ENCODE results near the gene LEUTX.

LEUTX gene

DNA sequence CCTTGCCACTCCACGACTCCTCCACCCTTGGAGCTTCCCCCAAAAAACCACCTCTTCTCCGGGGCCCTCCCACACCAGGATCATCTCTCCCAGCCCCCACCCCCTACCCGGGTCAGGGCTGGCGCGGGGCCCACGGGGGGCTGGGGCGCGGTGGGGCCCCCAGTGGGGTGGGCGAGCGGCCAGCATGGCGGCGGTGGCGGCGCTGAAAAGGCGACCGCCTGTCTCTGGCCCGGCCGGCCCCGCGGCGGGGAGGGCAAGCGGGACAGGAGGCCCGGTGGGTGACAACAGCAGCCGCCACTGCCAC, 54.5 kb downstream of the LEUTX start:
- DNase-seq (ENCODE audit: insufficient read length): no peak
- FAIRE-seq: no peak
- no peak for TF ChIP-seq POLR2A (IDR thresholded peaks at IDR 0.05; ENCODE audit: low read depth, low read length)
- TF ChIP-seq POLR2AphosphoS5 (IDR thresholded peaks at IDR 0.05; ENCODE audit: low read depth, low read length): no peak
- TF ChIP-seq TAF1 (IDR thresholded peaks at IDR 0.05; ENCODE audit: borderline replicate concordance, low read depth, low read length): no peak

DNA sequence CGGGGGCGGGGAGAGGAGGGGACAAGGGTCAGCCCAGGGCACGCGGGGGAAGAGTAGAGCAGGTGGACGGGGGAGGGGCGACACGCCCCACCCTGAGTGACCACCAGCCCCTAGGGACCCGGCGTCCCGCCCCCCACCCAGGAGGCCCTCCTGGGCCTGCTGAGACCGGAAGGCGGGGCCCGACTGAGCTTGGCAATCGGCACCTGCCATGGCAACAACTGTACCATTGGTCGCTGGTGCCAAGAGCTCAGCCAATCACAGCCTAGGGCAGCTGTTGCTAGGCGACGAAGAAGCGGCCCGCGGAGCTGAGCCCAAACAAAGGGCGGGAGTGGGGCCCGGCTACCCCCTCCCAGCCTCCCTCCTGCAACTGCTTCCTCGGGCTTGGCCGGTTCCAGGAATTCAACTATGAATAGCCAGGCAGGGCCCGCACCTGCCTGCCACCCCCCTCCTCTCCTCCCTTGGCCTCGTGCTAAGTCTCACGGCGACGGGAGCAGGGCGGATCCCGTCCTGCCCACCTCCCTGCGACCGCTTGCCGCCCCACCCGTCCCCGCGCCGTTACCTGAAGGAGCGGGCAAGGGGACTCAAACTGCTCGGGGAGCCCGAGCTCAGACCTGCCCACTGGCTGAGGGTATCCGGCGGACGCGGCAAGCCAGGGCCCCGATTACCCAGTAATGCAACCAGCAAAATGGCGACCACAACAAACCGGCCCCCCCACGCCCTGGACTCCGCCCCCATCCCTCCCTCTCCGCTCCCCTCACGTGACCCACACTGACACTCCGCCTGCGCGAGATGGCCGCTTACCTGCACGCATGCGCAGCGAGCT, 55.0 kb downstream of the LEUTX start, which contains the start of gene DYRK1B:
Gene DYRK1B (minus strand): TSS at position 699 of the 823 bp plus-strand sequence. CDS start 2,295 bp downstream, outside the sequence.
- FAIRE-seq (peak; percentile 99), DNase-seq (ENCODE audit: insufficient read length) (peak; percentile 97)
- TF ChIP-seq POLR2AphosphoS5 (IDR thresholded peaks at IDR 0.05; ENCODE audit: low read depth, low read length) (no peak), POLR2A (IDR thresholded peaks at IDR 0.05; ENCODE audit: low read depth, low read length) (peak; percentile 43), TAF1 (IDR thresholded peaks at IDR 0.05; ENCODE audit: borderline replicate concordance, low read depth, low read length) (no peak)

DNA sequence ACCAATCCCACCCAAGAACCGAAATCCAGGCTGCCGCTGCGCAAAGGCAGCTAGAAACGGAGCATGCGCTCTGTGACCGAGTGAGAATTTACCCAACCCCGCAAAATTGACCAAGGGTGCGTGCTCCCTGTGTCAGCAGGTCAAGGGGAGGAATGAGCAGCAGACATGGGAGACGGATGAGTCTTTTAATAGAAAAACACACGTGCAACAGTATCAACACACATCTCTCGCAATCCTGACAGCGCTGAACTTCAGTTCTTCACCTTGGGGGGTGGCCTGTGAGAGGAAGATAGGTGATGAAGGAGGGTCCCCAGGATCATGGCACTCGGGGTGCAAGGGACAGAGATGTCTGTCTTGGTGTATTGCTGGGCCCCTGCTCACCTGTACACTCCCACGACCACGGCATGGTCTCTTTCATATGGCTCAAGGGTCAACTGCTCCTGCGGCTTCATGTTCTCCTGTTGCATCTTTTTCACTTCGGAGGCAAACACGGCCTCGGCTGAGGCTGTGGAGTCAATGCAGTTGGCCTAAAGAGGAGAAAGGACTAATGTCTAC, 55.7 kb downstream of the LEUTX start:
- FAIRE-seq (no peak), DNase-seq (ENCODE audit: insufficient read length) (no peak)
- no peak for TF ChIP-seq POLR2A (IDR thresholded peaks at IDR 0.05; ENCODE audit: low read depth, low read length)
- no peak for TF ChIP-seq POLR2AphosphoS5 (IDR thresholded peaks at IDR 0.05; ENCODE audit: low read depth, low read length)
- no peak for TF ChIP-seq TAF1 (IDR thresholded peaks at IDR 0.05; ENCODE audit: borderline replicate concordance, low read depth, low read length)

All from GM12892 (cell line).